GM12864 (cell line): Measurements from ENCODE around the gene TFEB.

ENCODE experiments used
- DNase-seq: peaks from one replicate; pipeline ENCODE4 v3.0.0-alpha.2; 2011; ENCODE audit warnings: low read depth
- H3K4me3 ChIP-seq: 2 replicates; pipeline ENCODE4 v1.5.1; 2011; ENCODE audit warnings: mild to moderate bottlenecking, low read depth, low read length, control low read depth
- TF ChIP-seq, protein P1 (sequence below): IDR thresholded peaks from 2 replicates; pipeline ENCODE4 v1.5.1; 2011; ENCODE audit warnings: low read depth, mild to moderate bottlenecking, moderate library complexity, low read length, control low read depth, inconsistent platforms; ENCODE audit errors: missing control alignments

The TFEB gene

GRCh38 chr6:41716516-41717391, 18.7 kb downstream of the TFEB start:
- peak overlapping the region; percentile 33 for H3K4me3 ChIP-seq
- TF ChIP-seq, protein P1, sequence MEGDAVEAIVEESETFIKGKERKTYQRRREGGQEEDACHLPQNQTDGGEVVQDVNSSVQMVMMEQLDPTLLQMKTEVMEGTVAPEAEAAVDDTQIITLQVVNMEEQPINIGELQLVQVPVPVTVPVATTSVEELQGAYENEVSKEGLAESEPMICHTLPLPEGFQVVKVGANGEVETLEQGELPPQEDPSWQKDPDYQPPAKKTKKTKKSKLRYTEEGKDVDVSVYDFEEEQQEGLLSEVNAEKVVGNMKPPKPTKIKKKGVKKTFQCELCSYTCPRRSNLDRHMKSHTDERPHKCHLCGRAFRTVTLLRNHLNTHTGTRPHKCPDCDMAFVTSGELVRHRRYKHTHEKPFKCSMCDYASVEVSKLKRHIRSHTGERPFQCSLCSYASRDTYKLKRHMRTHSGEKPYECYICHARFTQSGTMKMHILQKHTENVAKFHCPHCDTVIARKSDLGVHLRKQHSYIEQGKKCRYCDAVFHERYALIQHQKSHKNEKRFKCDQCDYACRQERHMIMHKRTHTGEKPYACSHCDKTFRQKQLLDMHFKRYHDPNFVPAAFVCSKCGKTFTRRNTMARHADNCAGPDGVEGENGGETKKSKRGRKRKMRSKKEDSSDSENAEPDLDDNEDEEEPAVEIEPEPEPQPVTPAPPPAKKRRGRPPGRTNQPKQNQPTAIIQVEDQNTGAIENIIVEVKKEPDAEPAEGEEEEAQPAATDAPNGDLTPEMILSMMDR = no peak
- no peak for DNase-seq

GRCh38 chr6:41715795-41716515, 19.5 kb downstream of the TFEB start:
- no peak for DNase-seq
- TF ChIP-seq, protein P1 = no peak
- H3K4me3 ChIP-seq = peak overlapping the region; percentile 33

- no peak for DNase-seq
- TF ChIP-seq, protein P1 = no peak
Observed at GRCh38 chr6:41714556-41715273, 20.7 kb downstream of the TFEB start.

DNA sequence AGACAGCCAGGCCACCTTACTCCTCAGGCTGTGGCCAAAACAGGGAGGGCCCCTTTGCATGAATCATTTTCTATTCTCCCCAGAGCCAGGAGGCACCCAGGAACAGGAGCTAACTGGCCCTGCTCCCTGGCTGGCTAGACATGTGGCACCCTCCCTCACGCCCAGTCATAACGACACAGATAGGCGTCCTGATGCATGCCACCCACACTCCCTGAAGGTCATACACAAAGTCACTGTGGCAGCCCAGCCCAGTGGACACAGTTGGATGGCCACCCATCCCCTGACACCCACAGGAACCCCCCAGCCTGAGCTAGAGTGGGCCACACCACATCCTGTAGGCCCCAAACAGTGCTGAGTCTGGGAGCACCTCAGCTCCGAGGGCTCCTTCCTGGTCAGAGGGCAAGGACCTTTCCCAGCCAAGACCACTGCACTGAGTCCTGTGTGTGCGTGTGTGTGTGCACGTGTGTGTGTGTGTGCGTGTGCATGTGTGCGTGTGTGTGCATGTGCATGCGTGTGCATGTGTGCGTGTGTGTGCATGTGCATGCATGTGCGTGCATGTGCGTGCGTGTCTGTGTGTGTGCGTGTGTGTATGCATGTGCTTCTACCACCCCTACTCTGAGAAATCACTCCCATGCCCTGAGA, 21.6 kb downstream of the TFEB start:
- TF ChIP-seq, protein P1 = no peak
- DNase-seq = no peak
- H3K4me3 ChIP-seq = no peak overlapping the region; the same call in 1 of the 2 replicates

More at GRCh38 chr6:41714556-41715273, 20.7 kb downstream of the TFEB start:
- H3K4me3 ChIP-seq = peak overlapping the region; percentile 2; the same call in 1 of the 2 replicates

DNA sequence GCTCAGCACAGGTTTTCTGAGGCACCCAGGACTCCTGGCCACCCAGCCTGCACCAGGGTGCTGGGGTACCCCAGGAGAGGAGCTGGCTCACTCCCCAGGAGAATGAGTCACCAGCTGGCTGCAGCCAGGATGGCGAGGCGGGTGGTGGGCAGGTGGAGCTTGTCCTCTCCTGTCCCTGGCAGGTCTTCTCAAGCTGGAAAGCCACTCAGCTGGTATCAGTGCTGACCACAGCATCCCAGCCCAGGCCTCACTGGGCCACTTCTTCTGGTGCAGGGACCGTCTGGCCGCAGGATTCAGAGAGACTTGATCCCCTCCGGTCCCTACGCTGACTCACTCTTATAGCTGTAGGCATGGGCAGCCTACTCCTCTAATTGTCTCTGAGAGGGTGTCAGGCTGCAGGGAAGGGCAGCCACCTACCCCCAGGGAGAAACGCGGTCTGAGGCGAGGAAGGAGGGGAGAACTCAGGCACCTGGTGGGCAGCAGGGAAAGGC, 22.2 kb downstream of the TFEB start:
- TF ChIP-seq, protein P1 = no peak
- DNase-seq = no peak
- peak overlapping the region; percentile 11; the same call in 1 of the 2 replicates for H3K4me3 ChIP-seq

DNA sequence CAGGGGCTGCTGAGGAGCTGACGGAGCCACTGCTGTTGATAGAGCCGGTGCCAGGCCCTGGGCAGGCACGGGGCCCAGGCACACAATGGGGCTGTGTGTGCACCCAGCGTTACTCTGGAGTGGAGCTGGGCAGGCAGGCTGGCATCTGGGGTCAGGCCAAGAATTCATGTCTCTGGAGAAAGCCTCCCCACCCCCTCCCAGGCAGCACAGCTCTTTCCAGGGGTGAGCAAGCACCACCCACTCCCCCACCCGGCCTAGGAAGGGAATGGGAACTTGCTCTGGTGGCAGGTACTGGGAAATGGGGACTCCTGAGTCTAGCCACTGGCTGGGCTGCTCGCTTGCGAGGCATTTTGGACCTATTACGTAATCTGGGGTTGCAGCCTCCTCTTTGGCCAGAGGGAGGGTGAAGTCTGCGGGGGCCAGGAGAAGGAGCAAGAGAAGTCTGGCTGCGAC, 22.7 kb downstream of the TFEB start:
- no peak overlapping the region for H3K4me3 ChIP-seq
- TF ChIP-seq, protein P1 = no peak
- no peak for DNase-seq
